UCSD-AML1 (cell line): ENCODE data around the gene RPS6KA5.
"Not testable (repeated sequence)": the region's sequence is repeated elsewhere in the genome, so short reads cannot be mapped to it uniquely, and the experiment has no call there.

ENCODE experiments used
- DNase-seq: peaks from one replicate; lab custom pipeline; 2025; ENCODE audit not compliant: unreplicated experiment; lab: John Stamatoyannopoulos, UW

Gene RPS6KA5

DNA sequence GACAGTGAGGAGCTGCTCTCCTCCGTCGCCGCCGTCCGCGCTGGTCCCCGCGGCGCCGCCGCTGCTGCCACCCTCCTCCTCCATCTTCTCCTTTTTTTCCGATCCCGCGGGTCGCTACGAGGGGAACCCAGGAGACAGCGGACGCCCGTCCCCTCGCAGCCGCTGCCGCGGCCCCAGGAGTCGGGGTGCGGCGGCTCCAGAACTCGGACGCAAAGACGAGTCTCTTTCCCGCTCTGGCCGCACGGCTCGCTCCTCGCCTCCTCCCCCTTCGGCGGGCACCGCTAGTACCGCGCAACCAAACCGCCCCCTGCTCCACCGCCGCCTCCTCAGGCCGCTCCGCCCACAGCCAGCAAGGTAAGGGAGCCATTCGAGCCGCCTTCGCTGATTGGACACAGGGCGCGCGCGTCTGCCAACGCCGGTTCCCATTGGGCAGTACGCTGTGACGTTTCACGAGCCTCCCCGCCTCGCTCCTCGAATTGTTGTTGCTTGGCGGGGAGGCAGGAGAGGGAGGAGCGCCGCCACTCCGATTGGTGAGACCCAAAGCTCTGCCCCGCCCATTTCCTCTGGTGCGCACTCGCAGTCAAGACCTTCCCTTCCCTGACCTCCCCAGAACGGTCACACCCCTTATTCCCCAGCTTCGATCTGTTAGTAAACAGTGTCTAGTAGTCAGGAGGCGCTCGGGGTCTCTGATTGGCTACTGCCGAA is at the start of gene RPS6KA5:
Gene RPS6KA5, minus strand, starts transcription at position 291 of the 705 bp plus-strand sequence. Its CDS starts 207 bp downstream, at position 84.
- DNase-seq, result peak; percentile 99

- DNase-seq, result peak; percentile 41
These were observed 48.6 kb upstream of the RPS6KA5 start for GRCh38 chr14:91108941-91109611.

DNA sequence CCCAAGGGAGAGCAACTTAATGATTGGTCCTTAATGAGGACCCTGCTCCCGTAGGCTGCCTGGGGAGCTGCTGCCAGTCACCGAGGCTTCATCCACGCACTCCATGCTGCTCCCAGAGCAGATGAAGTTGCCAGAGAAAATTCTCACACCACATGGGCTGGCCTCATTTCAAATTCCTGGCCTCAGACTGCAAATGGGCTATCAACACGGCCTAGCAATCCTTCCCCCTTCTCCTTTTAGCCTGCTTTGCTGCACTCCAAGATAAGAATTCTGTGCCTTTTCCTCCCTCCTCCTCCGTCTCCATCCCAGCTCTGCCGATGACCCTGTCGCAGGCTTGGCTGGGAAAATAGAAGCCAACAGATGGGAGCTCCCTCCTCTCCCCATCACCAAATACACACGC is 42.7 kb upstream of the RPS6KA5 start:
- no peak for DNase-seq

DNA sequence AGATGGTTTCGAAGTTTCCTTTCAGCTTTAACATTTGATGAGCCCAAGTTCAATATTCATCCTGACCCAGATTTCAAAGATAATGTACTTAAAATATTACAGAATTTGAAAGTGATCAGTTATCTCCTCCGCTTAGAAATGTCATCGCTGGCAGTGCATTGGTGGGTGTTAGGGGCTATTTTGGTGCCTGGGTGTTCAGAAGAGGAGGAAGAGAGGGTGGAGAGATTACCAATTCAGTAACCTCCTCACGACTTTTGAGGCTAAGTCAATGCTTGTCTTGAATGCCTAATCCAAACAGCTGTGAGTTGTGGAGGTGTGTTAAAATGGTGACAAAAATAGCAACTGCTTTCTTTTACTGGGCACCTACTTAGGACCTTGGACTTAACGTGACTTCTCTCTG is 39.7 kb upstream of the RPS6KA5 start:
- DNase-seq, result no peak

DNA sequence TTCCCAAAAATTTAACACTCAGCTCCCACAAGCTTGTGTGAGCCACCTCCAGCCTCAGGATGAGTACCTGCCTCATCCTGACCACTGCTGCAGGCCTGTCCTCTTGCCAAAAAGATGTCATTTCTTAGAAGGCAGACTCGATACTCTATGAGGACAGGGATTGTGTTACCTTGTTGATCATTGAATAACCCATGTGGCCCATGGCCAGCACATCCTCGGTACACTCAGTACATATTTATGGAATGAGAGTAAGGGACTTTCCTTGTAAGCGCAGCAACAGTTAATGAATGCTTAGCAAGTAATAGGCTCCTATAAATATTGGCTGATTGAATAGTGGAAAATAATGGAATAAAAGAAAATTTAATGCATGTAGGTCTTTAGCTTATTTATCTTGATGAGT is 38.1 kb upstream of the RPS6KA5 start:
- no peak for DNase-seq

DNA sequence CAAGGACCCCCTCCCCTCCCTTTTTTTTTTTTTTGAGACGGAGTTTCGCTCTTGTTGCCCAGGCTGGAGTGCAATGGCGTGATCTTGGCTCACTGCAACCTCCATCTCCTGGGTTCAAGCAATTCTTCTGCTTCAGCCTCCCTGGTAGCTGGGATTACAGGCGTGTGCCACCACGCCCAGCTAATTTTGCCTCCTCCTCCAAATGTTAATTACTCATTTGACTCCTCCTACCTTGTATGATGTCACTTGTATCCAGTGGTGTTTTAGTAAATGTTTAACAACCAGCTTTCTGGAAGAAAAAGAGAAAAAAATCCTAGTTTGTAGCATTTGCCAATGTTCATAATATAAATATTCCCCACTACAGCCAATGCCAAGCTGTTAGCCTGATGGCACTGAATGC is 37.2 kb upstream of the RPS6KA5 start:
- not testable (repeated sequence) for DNase-seq

- no peak for DNase-seq
These were observed 34.7 kb upstream of the RPS6KA5 start for GRCh38 chr14:91095178-91095577.

- no peak for DNase-seq
These were observed 34.3 kb upstream of the RPS6KA5 start for GRCh38 chr14:91094772-91095171.

- DNase-seq, result not testable (repeated sequence)
These were observed 33.5 kb upstream of the RPS6KA5 start for GRCh38 chr14:91093743-91094472.

GRCh38 chr14:91092073-91092472 is 31.6 kb upstream of the RPS6KA5 start:
- no peak for DNase-seq

- no peak for DNase-seq
These were observed 30.3 kb upstream of the RPS6KA5 start for GRCh38 chr14:91090743-91091142.

DNA sequence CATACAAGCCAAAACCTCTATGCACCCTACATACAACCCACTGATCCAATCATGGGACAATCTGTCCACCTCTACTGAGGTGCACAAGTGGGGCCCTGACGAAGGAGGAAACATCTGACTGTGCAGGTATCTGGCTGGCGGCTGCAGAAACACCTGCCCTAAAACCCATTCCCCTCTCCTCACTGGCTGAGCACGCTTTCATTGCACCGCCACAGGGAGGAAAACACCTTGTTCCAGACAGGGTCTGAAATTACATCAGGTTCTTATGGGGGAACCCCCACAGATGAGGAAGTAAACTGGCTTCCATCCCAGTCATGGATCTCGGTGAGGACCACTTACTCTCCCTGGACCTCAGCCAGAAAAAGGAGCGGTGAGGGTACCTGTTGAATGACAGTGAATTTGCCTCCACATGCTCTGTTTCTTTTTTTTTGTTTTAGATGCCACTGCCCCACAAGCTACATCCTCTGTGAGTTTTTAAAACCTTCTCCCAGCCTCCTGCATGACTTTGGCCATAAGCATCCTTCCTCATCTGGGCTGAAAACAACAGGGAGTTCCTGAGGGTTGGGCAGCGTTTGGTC is 29.6 kb upstream of the RPS6KA5 start:
- no peak for DNase-seq

DNA sequence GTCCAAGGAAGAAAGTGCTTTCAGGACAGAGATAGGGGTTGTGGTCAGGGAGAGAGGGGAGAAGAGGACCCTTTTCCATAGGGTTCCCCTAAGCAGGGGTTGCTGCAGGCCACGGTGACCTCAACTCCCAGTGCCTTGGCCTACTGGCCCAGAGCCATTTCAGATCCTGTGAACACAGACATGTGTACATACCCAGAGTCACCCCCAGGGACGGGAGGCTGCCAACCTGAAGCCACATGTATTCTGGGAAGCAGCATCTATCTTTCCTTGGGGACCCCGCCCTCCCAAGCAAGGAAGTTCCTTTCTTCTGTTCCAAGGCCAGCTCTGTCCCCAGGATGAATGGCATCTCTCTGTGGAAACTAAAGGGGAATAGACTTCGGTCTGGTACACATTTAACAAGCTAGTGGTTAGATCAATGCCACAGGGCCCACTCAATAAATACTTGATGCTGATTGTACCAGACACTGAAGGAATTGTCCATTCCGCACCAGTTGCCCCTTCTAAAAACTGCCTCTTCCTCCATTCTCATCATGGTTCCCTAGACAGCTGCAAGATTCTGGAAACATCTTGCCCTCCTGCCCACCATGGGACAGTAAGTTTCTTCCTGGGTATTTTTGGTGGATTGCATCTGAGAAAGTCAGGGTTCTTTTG is 28.3 kb upstream of the RPS6KA5 start:
- no peak for DNase-seq

GRCh38 chr14:91087470-91087869 is 27.0 kb upstream of the RPS6KA5 start:
- DNase-seq, result not testable (repeated sequence)

DNA sequence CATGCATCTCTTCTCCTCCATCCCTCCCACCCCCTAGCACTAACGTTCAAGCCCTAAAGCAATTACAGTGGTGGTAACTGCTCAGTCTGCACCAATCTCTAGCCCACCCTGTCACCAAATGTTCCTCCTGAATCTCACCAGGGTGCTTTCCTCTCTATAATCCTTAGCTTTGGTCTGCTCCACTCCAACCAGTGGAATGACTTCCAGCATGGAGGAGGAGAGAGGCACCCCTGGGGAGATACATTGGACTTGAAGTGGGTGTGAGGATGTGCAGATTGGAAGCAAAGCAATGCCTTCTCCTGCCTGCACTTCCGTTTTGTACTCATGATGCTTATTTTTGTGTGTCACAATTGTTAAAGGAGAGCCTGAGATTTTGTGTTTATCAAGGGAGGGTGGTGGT is 24.1 kb upstream of the RPS6KA5 start:
- no peak for DNase-seq

DNA sequence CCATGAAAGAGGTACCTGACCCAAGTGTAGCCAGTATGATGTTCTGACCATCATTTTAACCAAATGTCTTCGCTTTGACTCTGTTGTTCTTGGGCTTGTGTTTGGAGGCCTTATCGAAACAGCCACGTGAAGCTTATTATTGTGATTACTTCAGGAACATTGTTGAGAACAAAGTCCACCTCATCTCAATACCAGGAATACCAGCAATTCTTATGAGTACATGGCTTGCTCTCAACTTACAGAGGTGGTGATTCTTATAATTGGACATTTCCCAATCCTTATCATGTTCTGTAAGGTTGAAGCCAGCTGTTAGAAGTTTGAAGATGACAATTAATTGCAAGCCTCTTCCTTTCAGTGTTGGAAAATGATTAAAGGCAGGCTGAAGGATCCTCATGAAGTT is 21.8 kb upstream of the RPS6KA5 start:
- no peak for DNase-seq

- no peak for DNase-seq
These were observed 19.6 kb upstream of the RPS6KA5 start for GRCh38 chr14:91080071-91080470.

DNA sequence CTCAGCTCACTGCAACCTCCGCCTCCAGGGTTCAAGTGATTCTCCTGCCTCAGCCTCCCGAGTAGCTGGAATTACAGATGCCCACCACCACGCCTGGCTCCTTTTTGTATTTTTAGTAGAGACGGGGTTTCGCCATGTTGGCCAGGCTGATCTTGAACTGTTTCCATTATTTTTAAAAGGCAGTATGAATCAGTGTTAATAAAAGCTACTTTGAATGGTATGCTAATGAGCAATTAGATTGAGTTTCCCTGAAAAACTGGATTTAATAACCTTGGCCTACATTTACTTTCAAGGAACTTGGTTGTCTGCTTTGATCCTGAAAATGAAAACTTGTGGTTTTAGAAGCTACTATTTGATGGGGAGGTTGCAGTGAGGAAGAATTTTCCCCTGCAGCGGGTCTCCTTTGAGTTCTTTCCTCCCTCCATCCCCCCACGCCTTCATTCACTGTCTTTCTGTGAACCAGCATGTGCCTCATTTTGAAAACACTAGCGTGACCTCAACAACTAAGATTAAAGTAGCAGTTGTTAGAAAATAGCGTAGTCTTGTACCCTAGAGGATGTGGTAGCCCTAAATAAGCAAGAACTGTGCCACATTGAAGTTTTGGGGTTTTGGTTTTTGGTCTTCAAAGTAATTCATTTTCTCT is 17.8 kb upstream of the RPS6KA5 start:
- DNase-seq, result no peak

DNA sequence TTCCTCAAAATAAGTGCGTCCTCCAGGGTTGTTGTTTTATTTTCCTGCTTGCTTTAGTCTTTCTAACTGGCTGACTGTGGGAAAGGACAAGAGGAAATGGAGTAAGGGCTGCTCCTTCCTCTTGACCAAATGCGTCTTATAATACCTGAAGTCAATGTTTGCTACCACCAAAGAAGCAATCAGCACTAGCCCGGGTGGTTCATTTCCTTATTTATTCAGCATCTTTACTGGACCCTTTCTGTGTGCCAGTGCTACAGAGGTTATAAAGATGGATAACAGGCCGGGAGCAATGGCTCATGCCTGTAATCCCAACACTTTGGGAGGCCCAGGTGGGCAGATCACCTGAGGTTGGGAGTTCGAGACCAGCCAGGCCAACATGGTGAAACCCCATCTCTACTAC is 15.1 kb upstream of the RPS6KA5 start:
- DNase-seq, result no peak

GRCh38 chr14:91070572-91070971 is 10.1 kb upstream of the RPS6KA5 start:
- DNase-seq, result no peak

- no peak for DNase-seq
These were observed 8.2 kb upstream of the RPS6KA5 start for GRCh38 chr14:91068642-91069041.
